Endothelial cell of umbilical vein (primary cell): Measurements from ENCODE around the gene PPP3CA. TPM values are rescaled to one million over a fixed set of nuclear protein-coding genes. Genes with fewer than 3 reads are reported as not detected.

Experiments used
- BruUV-seq: library from RNA; stranded (reverse); fragments of 400-500 nt; replicated peaks from 2 replicates; lab custom pipeline; 2021; lab: Mats Ljungman, UMichigan
- CTCF ChIA-PET: fragments of 300-600, 350-600 bp; sonication (Branson Sonifier 250); formaldehyde crosslinking; loops from one replicate; lab custom pipeline; 2021; ENCODE audit warnings: antibody characterized with exemption, inconsistent platforms; lab: Charles Lee
- POLR2A ChIA-PET: fragments of 300-600, 350-600 bp; sonication (Branson Sonifier 250); formaldehyde crosslinking; loops from one replicate; lab custom pipeline; 2021; ENCODE audit warnings: antibody characterized with exemption, inconsistent platforms; lab: Charles Lee
- DNase-seq: peaks from one replicate; pipeline ENCODE4 v3.0.0-alpha.2; 2011; ENCODE audit warnings: low read depth, low spot score
- FAIRE-seq: peaks from 2 replicates; lab custom pipeline; 2011; peaks lifted over from hg19 to GRCh38; lab: Jason Lieb, UNC
- H2AFZ ChIP-seq: 2 replicates; pipeline ENCODE4 v1.6.0; 2012; ENCODE audit warnings: low read depth, low read length, control low read depth, inconsistent platforms
- H3K27ac ChIP-seq: 2 replicates; pipeline ENCODE4 v1.5.1; 2011; ENCODE audit warnings: low read depth, mild to moderate bottlenecking, control low read depth, low read length, moderate library complexity; ENCODE audit not compliant: insufficient read depth
- H3K27me3 ChIP-seq, 2 experiments: 2 replicates each; pipeline versions ENCODE4 v1.6.0 to v1.6.1; 2011; ENCODE audit warnings: low read length in 2 of 2, mixed read lengths in 1 of 2; ENCODE audit not compliant: control insufficient read depth in 2 of 2, insufficient read depth in 2 of 2
- H3K36me3 ChIP-seq, 2 experiments: 2 replicates in 1 of 2; 3 replicates in 1 of 2; pipeline ENCODE4 v1.5.1; 2011; ENCODE audit warnings: low read length in 2 of 2, mild to moderate bottlenecking in 1 of 2, moderate library complexity in 1 of 2; ENCODE audit not compliant: control insufficient read depth in 2 of 2, insufficient read depth in 2 of 2; ENCODE audit errors: extremely low read depth in 1 of 2
- H3K4me1 ChIP-seq: 3 replicates; pipeline ENCODE4 v1.5.1; 2011; ENCODE audit warnings: mild to moderate bottlenecking, low read length; ENCODE audit not compliant: control insufficient read depth, insufficient read depth; ENCODE audit errors: extremely low read depth
- H3K4me2 ChIP-seq: 2 replicates; pipeline ENCODE4 v1.6.1; 2011; ENCODE audit warnings: low read length, control low read depth, mixed read lengths; ENCODE audit not compliant: insufficient read depth
- H3K4me3 ChIP-seq, 3 experiments: fragments of 200-600 bp in 1 of 3; sonication (generic), shearing (Covaris generic) in 1 of 3; replicated peaks in 1 of 3; 2 replicates each; pipeline ENCODE4 v1.5.1; 2011 to 2016; ENCODE audit warnings: control low read depth in 3 of 3, low read length in 3 of 3, mild to moderate bottlenecking in 2 of 3, inconsistent platforms in 1 of 3, low read depth in 1 of 3, moderate library complexity in 1 of 3; ENCODE audit not compliant: insufficient read depth in 1 of 3
- H3K79me2 ChIP-seq: 2 replicates; pipeline ENCODE4 v1.6.0; 2012; ENCODE audit warnings: low read length, inconsistent platforms; ENCODE audit not compliant: control insufficient read depth, insufficient read depth
- H3K9ac ChIP-seq: replicated peaks from 2 replicates; pipeline ENCODE3; 2011; ENCODE audit warnings: low read length, control low read depth; ENCODE audit not compliant: insufficient read depth; ENCODE audit errors: extremely low read depth
- H3K9me1 ChIP-seq: replicated peaks from 3 replicates; pipeline ENCODE4 v1.6.0; 2011; ENCODE audit warnings: mild to moderate bottlenecking, low read length; ENCODE audit not compliant: control insufficient read depth, insufficient read depth; ENCODE audit errors: extremely low read depth
- H3K9me3 ChIP-seq: replicated peaks from 2 replicates; pipeline ENCODE4 v1.5.1; 2012; ENCODE audit warnings: low read length, inconsistent platforms; ENCODE audit not compliant: control insufficient read depth, insufficient read depth
- H4K20me1 ChIP-seq: replicated peaks from 2 replicates; pipeline ENCODE3; 2011; ENCODE audit warnings: mild to moderate bottlenecking, low read length; ENCODE audit not compliant: control insufficient read depth, insufficient read depth; ENCODE audit errors: extremely low read depth
- EZH2 ChIP-seq: IDR thresholded peaks from 2 replicates; pipeline ENCODE4 v1.6.1; 2012; ENCODE audit warnings: borderline replicate concordance, low read depth, mild to moderate bottlenecking, moderate library complexity, low read length, inconsistent platforms; ENCODE audit not compliant: severe bottlenecking
- FOS ChIP-seq: IDR thresholded peaks from 2 replicates; pipeline ENCODE4 v1.6.1; 2011; ENCODE audit warnings: mild to moderate bottlenecking, low read length, moderate library complexity, borderline replicate concordance; ENCODE audit not compliant: insufficient read depth
- GATA2 ChIP-seq: IDR thresholded peaks from 2 replicates; pipeline ENCODE4 v1.7.0; 2011; ENCODE audit warnings: low read depth, mild to moderate bottlenecking, moderate library complexity, mixed read lengths, low read length; ENCODE audit not compliant: insufficient read length, insufficient read depth
- JUN ChIP-seq: IDR thresholded peaks from 2 replicates; pipeline ENCODE4 v1.6.1; 2011; ENCODE audit warnings: borderline replicate concordance, low read depth; ENCODE audit not compliant: insufficient read length, insufficient read depth
- MYC ChIP-seq: IDR thresholded peaks from one replicate; pipeline ENCODE4 v1.6.1; 2011; ENCODE audit warnings: mild to moderate bottlenecking, low read depth, low read length
- POLR2A ChIP-seq: IDR thresholded peaks from 2 replicates; pipeline ENCODE4 v1.6.1; 2012; ENCODE audit warnings: low read depth, mild to moderate bottlenecking, control low read depth, low read length
- POLR2AphosphoS5 ChIP-seq: IDR thresholded peaks from 2 replicates; pipeline ENCODE4 v1.6.1; 2012; ENCODE audit warnings: low read depth, mild to moderate bottlenecking, control low read depth, low read length, moderate library complexity; ENCODE audit not compliant: insufficient read depth
- dilution Hi-C: fragments of 300-500 bp; cut with MboI; formaldehyde crosslinking; loops from one replicate; pipeline ENCODE4 v1.15.0; 2019; ENCODE audit warnings: low sequenced_read_pairs; ENCODE audit not compliant: extremely low pct_ligation_motif_present
- intact Hi-C: fragments of 100-400 bp; cut with micrococcal nuclease; formaldehyde crosslinking; loops from one replicate; pipeline ENCODE4 v1.10.0; 2022
- polyA plus RNA-seq, 4 experiments: library from polyadenylated mRNA; depleted of rRNA in 3 of 4; stranded (reverse) in 3 of 4; unstranded in 1 of 4; fragments of >200 nt; gene quantifications; 2 replicates each; pipeline versions ENCODE4 v1.2.1 to v1.2.3, GENCODE V29; 2011 to 2012; ENCODE audit warnings: missing spikeins in 1 of 4
- total RNA-seq: library from RNA; stranded (reverse); gene quantifications from 2 replicates; pipeline ENCODE4 v1.2.3, GENCODE V29; 2021
- TF ChIP-seq, protein P1 (sequence below), 2 donors: IDR thresholded peaks; 1 replicate in 1 of 2; 2 replicates in 1 of 2; pipeline ENCODE4 v1.5.1; 2011; ENCODE audit warnings: low read length in 2 of 2, mild to moderate bottlenecking in 2 of 2, moderate library complexity in 2 of 2, control low read depth in 1 of 2, inconsistent platforms in 1 of 2, low read depth in 1 of 2; ENCODE audit not compliant: insufficient read depth in 1 of 2; ENCODE audit errors: extremely low read depth in 1 of 2
- TF ChIP-seq, protein P2 (sequence below): IDR thresholded peaks from 2 replicates; pipeline ENCODE4 v1.6.1; 2011; ENCODE audit not compliant: insufficient read depth, insufficient read length

The PPP3CA gene
- total and polyA plus RNA-seq, 2 donors (not counting 3 experiments of a cell fraction or from before 2014, with no cell fraction given), result 7.0 to 43.3 TPM

DNA sequence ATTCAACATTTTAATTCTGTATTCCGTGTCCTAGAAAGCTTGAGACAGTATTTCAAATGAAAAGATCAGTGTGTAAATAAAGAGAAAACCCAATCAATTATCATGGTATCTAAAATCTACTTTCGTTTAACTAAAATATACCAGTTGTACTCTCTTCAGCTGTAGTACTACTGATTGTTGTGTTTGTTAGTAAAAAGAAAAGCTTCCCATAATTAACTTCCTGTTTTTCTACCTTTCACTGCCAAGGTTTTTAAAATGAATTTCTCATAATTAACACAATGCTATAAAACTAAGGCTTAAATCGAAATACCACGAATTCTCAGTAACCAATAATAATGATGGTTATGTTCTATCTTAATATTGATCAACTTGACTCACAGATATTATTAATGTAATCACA is 37.4 kb downstream of the PPP3CA start:
- Histone ChIP-seq H4K20me1 (peaks cover 4% of the 10 kb centered on the region), H3K79me2 (peaks cover 5% of the 10 kb centered on the region), H3K4me2 (no peak overlapping the region), H3K27me3 (no peaks in the 10 kb centered on the region), H3K9me3 (no peaks in the 10 kb centered on the region), H2AFZ (no peak overlapping the region), H3K9ac (no peak overlapping the region), H3K27ac (no peak overlapping the region), H3K4me3 (no peak overlapping the region), H3K4me1 (no peaks in the 10 kb centered on the region), H3K36me3 (no peaks in the 10 kb centered on the region), H3K9me1 (no peaks in the 10 kb centered on the region)
- dilution Hi-C loops (no loop called here), intact Hi-C loops (no loop called here)
- no TSS peak for BruUV-seq
- FAIRE-seq, result no peak
- ChIA-PET POLR2A (interaction anchor here (0.6 kb wide), 1 partner anchor 38 kb away, joined by 4 read pairs; the partner anchor contains the start of gene PPP3CA), CTCF (interaction anchor here (1.7 kb wide), 1 partner anchor 421 kb away, joined by 3 read pairs; no protein-coding TSS in a partner anchor)
- no peak for DNase-seq
- TF ChIP-seq MYC, result no peak
- TF ChIP-seq EZH2, result no peak
- TF ChIP-seq, protein P1, sequence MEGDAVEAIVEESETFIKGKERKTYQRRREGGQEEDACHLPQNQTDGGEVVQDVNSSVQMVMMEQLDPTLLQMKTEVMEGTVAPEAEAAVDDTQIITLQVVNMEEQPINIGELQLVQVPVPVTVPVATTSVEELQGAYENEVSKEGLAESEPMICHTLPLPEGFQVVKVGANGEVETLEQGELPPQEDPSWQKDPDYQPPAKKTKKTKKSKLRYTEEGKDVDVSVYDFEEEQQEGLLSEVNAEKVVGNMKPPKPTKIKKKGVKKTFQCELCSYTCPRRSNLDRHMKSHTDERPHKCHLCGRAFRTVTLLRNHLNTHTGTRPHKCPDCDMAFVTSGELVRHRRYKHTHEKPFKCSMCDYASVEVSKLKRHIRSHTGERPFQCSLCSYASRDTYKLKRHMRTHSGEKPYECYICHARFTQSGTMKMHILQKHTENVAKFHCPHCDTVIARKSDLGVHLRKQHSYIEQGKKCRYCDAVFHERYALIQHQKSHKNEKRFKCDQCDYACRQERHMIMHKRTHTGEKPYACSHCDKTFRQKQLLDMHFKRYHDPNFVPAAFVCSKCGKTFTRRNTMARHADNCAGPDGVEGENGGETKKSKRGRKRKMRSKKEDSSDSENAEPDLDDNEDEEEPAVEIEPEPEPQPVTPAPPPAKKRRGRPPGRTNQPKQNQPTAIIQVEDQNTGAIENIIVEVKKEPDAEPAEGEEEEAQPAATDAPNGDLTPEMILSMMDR (IDR thresholded peaks at IDR 0.05; ENCODE audit: extremely low read depth in 1 of 2, insufficient read depth in 1 of 2, low read depth in 1 of 2, low read length in 2 of 2), result no peak
- TF ChIP-seq, protein P2, sequence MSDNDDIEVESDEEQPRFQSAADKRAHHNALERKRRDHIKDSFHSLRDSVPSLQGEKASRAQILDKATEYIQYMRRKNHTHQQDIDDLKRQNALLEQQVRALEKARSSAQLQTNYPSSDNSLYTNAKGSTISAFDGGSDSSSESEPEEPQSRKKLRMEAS, result no peak
- no peak for TF ChIP-seq FOS
- no peak for TF ChIP-seq JUN
- TF ChIP-seq GATA2, result no peak
- no peak for TF ChIP-seq POLR2AphosphoS5
- no peak for TF ChIP-seq POLR2A
